Gastrocnemius medialis (tissue), 4 donors: ENCODE results near the gene KCNE1. TPM values are rescaled to one million over a fixed set of nuclear protein-coding genes. Genes with fewer than 3 reads are reported as not detected.

Source experiments
- ATAC-seq, 2 donors: fragments of 150-250 bp; one replicate each; pipeline ENCODE4 v1.9.1; 2016
- DNase-seq, 2 donors: peaks; one replicate each; pipeline ENCODE4 v3.0.0-alpha.2; 2019
- H3K27ac ChIP-seq, 4 donors: fragments of 200-600 bp; sonication (generic); 1 replicate in 1 of 4; 2 replicates in 3 of 4; pipeline ENCODE4 v1.5.1; 2016 to 2018; ENCODE audit warnings: mild to moderate bottlenecking in 2 of 4, moderate library complexity in 1 of 4
- H3K27me3 ChIP-seq, 3 donors: fragments of 200-600 bp; sonication (generic) in 2 of 3; 1 replicate in 1 of 3; 2 replicates in 2 of 3; pipeline versions ENCODE4 v1.5.1 to v1.6.0; 2016 to 2019; ENCODE audit warnings: mild to moderate bottlenecking in 1 of 3, moderate library complexity in 1 of 3
- H3K36me3 ChIP-seq, 2 donors: fragments of 200-600 bp; sonication (generic) in 1 of 2; one replicate each; pipeline ENCODE4 v1.5.1; 2017 to 2018
- H3K4me1 ChIP-seq, 2 donors: fragments of 200-600 bp; sonication (generic) in 1 of 2; one replicate each; pipeline ENCODE4 v1.5.1; 2016 to 2017; ENCODE audit warnings: mild to moderate bottlenecking in 2 of 2
- H3K4me3 ChIP-seq, 4 donors: fragments of 200-600 bp; sonication (generic) in 3 of 4; 1 replicate in 1 of 4; 2 replicates in 3 of 4; pipeline ENCODE4 v1.5.1; 2016 to 2019; ENCODE audit warnings: mild to moderate bottlenecking in 2 of 4
- H3K9me3 ChIP-seq, 3 donors: fragments of 200-600 bp; sonication (generic) in 2 of 3; 1 replicate in 1 of 3; 2 replicates in 2 of 3; pipeline ENCODE4 v1.5.1; 2016 to 2019
- CTCF ChIP-seq, 5 experiments: fragments of 450-650 bp in 3 of 5; fragments of 200-600 bp in 2 of 5; sonication (generic) in 2 of 5; IDR thresholded peaks in 4 of 5; conservative IDR thresholded peaks in 1 of 5; 1 replicate in 4 of 5; 2 replicates in 1 of 5; pipeline ENCODE4 v1.5.1; 2016 to 2019; ENCODE audit warnings: antibody characterized with exemption in 5 of 5, mild to moderate bottlenecking in 3 of 5, moderate library complexity in 3 of 5
- POLR2A ChIP-seq, 2 donors: fragments of 450-650 bp; IDR thresholded peaks; one replicate each; pipeline ENCODE4 v1.6.1; 2017; ENCODE audit warnings: antibody characterized with exemption in 2 of 2, mild to moderate bottlenecking in 2 of 2, moderate library complexity in 2 of 2
- in situ Hi-C, 4 donors: fragments of 200-750 bp; cut with MboI; loops; one replicate each; pipeline versions ENCODE4 v1.15.0 to v1.8.0; 2017; ENCODE audit warnings: low sequenced_read_pairs in 4 of 4
- intact Hi-C: fragments of 100-400 bp; cut with DNase I; formaldehyde crosslinking; loops from one replicate; pipeline ENCODE4 v1.15.1; 2023; ENCODE audit warnings: low total_unique reads
- total RNA-seq, 4 donors: library from RNA; depleted of rRNA; stranded (reverse); fragments of >200 nt; gene quantifications; one replicate each; pipeline versions ENCODE4 v1.1.0 to v1.2.3, GENCODE V29; 2016

KCNE1 gene
- total RNA-seq, 4 donors from 2014 or later, result 0.22 to 2.9 TPM; not detected in 2

- in situ Hi-C loops, result no loop called here
- H3K9me3 ChIP-seq, result no peaks in the 10 kb centered on the region
- no peak for ATAC-seq
- TF ChIP-seq CTCF (IDR thresholded peaks at IDR 0.05 in 4 of 5, conservative IDR thresholded peaks at IDR 0.05 in 1 of 5), result no peak
- no peak for TF ChIP-seq POLR2A (IDR thresholded peaks at IDR 0.05)
- H3K27me3 ChIP-seq, result no peaks in the 10 kb centered on the region
- H3K4me3 ChIP-seq, result no peak overlapping the region
- DNase-seq, result no peak
- no peak overlapping the region for H3K27ac ChIP-seq
- H3K36me3 ChIP-seq, result no peaks in the 10 kb centered on the region
- H3K4me1 ChIP-seq, result no peaks in the 10 kb centered on the region
- intact Hi-C loops, result no loop called here
Measured at GRCh38 chr21:34537838-34538237, 25.8 kb upstream of the KCNE1 start.

GRCh38 chr21:34536820-34537219, 24.8 kb upstream of the KCNE1 start:
- TF ChIP-seq POLR2A (IDR thresholded peaks at IDR 0.05), result no peak
- in situ Hi-C loops (no loop called here), intact Hi-C loops (no loop called here)
- no peaks in the 10 kb centered on the region for H3K27me3 ChIP-seq
- DNase-seq (no peak), ATAC-seq (no peak)
- H3K4me3 ChIP-seq, result no peak overlapping the region
- no peaks in the 10 kb centered on the region for H3K4me1 ChIP-seq
- no peak overlapping the region for H3K27ac ChIP-seq
- H3K9me3 ChIP-seq, result no peaks in the 10 kb centered on the region
- H3K36me3 ChIP-seq, result no peaks in the 10 kb centered on the region

GRCh38 chr21:34536311-34536710, 24.3 kb upstream of the KCNE1 start:
- TF ChIP-seq CTCF (IDR thresholded peaks at IDR 0.05 in 4 of 5, conservative IDR thresholded peaks at IDR 0.05 in 1 of 5), result no peak
- TF ChIP-seq POLR2A (IDR thresholded peaks at IDR 0.05), result no peak
- Histone ChIP-seq H3K9me3 (no peaks in the 10 kb centered on the region), H3K27ac (no peak overlapping the region), H3K27me3 (no peaks in the 10 kb centered on the region), H3K4me3 (no peak overlapping the region), H3K4me1 (no peaks in the 10 kb centered on the region), H3K36me3 (no peaks in the 10 kb centered on the region)
- intact Hi-C loops, result no loop called here
- DNase-seq (no peak), ATAC-seq (no peak)
- in situ Hi-C loops, result no loop called here

GRCh38 chr21:34535886-34536285, 23.9 kb upstream of the KCNE1 start:
- Histone ChIP-seq H3K4me3 (no peak overlapping the region), H3K9me3 (no peaks in the 10 kb centered on the region), H3K4me1 (no peaks in the 10 kb centered on the region), H3K36me3 (no peaks in the 10 kb centered on the region), H3K27ac (no peak overlapping the region), H3K27me3 (no peaks in the 10 kb centered on the region)
- intact Hi-C loops (no loop called here), in situ Hi-C loops (no loop called here)
- no peak for TF ChIP-seq CTCF (IDR thresholded peaks at IDR 0.05 in 4 of 5, conservative IDR thresholded peaks at IDR 0.05 in 1 of 5)
- TF ChIP-seq POLR2A (IDR thresholded peaks at IDR 0.05), result no peak
- ATAC-seq (no peak), DNase-seq (no peak)

- in situ Hi-C loops, result no loop called here
- Histone ChIP-seq H3K36me3 (no peaks in the 10 kb centered on the region), H3K4me3 (no peak overlapping the region), H3K27ac (no peak overlapping the region), H3K27me3 (no peaks in the 10 kb centered on the region), H3K4me1 (no peaks in the 10 kb centered on the region), H3K9me3 (no peaks in the 10 kb centered on the region)
- intact Hi-C loops, result no loop called here
- TF ChIP-seq CTCF (IDR thresholded peaks at IDR 0.05 in 4 of 5, conservative IDR thresholded peaks at IDR 0.05 in 1 of 5) (no peak), POLR2A (IDR thresholded peaks at IDR 0.05) (no peak)
- no peak for DNase-seq
- ATAC-seq, result no peak
Measured at GRCh38 chr21:34534522-34534921, 22.5 kb upstream of the KCNE1 start.
